OCI-LY1 (cell line): ENCODE data around the gene SYDE2.

Experiments used
- EZH2 ChIP-seq: fragments of 200-600 bp; sonication (generic), shearing (Covaris generic); IDR thresholded peaks from 2 replicates; pipeline ENCODE4 v1.8.0; 2017; ENCODE audit warnings: borderline replicate concordance, mixed run types, mild to moderate bottlenecking, antibody characterized with exemption, low read length, moderate library complexity, mixed read lengths
- TF ChIP-seq, protein P1 (sequence below): fragments of 200-600 bp; sonication (generic), shearing (Covaris generic); IDR thresholded peaks from 2 replicates; pipeline ENCODE4 v1.5.1; 2017; ENCODE audit warnings: mild to moderate bottlenecking, antibody characterized with exemption, low read length, moderate library complexity, mixed read lengths

DNA sequence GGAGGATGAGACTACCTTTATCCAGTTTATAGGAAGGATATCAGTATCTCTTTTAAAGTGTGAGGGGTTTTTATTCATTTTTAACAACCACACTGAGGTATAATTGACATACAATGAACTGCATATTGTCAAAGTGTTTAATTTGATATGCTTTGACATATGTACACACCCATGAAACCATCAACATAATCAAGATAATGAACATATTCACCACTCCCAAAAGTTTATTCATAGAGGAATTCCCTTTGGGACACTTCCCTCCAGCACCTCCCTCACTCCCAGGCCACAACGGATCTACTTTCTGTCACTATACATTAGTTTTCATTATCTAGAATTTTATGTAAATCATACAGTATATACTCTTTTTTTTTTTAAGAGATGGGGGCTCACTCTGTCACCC is 89.1 kb downstream of the SYDE2 start:
- TF ChIP-seq EZH2, result no peak
- TF ChIP-seq, protein P1, sequence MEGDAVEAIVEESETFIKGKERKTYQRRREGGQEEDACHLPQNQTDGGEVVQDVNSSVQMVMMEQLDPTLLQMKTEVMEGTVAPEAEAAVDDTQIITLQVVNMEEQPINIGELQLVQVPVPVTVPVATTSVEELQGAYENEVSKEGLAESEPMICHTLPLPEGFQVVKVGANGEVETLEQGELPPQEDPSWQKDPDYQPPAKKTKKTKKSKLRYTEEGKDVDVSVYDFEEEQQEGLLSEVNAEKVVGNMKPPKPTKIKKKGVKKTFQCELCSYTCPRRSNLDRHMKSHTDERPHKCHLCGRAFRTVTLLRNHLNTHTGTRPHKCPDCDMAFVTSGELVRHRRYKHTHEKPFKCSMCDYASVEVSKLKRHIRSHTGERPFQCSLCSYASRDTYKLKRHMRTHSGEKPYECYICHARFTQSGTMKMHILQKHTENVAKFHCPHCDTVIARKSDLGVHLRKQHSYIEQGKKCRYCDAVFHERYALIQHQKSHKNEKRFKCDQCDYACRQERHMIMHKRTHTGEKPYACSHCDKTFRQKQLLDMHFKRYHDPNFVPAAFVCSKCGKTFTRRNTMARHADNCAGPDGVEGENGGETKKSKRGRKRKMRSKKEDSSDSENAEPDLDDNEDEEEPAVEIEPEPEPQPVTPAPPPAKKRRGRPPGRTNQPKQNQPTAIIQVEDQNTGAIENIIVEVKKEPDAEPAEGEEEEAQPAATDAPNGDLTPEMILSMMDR, result no peak
